HepG2 (cell line): Measurements from ENCODE around the gene CCDC3. TPM values are rescaled to one million over a fixed set of nuclear protein-coding genes. Genes with fewer than 3 reads are reported as not detected.

ENCODE experiments used
- ATAC-seq: fragments of 200-7000 bp; cut with Tn5 transposase; 3 replicates; pipeline ENCODE4 v1.9.1; 2020; ENCODE audit warnings: mild to moderate bottlenecking, moderate library complexity
- BruUV-seq: library from RNA; stranded (reverse); fragments of 400-500 nt; replicated peaks from 2 replicates; lab custom pipeline; 2021; lab: Mats Ljungman, UMichigan
- CTCF ChIA-PET: fragments of 300-600 bp; formaldehyde crosslinking; extraction: SDS; loops from one replicate; lab custom pipeline; 2021; ENCODE audit warnings: low total read pairs, inconsistent platforms, low intra/inter-chr PET ratio; lab: Yijun Ruan, JAX
- POLR2A ChIA-PET: fragments of 350-600 bp; sonication (Branson Sonifier 250); formaldehyde crosslinking; loops from one replicate; lab custom pipeline; 2020; ENCODE audit warnings: antibody characterized with exemption, inconsistent platforms; lab: Yijun Ruan, JAX
- DNase-seq: peaks from one replicate; pipeline ENCODE4 v3.0.0-alpha.2; 2015; ENCODE audit warnings: low spot score
- FAIRE-seq: peaks from 3 replicates; lab custom pipeline; 2011; peaks lifted over from hg19 to GRCh38; lab: Jason Lieb, UNC
- H2AFZ ChIP-seq: one replicate; pipeline ENCODE4 v1.6.1; 2011; ENCODE audit warnings: low read length, inconsistent platforms
- H3K27ac ChIP-seq: fragments of 300-600 bp; 3 replicates; pipeline ENCODE4 v1.8.0; 2011; ENCODE audit warnings: mixed run types, mild to moderate bottlenecking, mixed read lengths, low read length, inconsistent platforms; ENCODE audit not compliant: insufficient read depth; ENCODE audit errors: extremely low read length
- H3K27me3 ChIP-seq, 2 experiments: fragments of 200-600 bp in 1 of 2; 2 replicates in 1 of 2; 3 replicates in 1 of 2; pipeline versions ENCODE4 v1.6.0 to v1.8.0; 2011; ENCODE audit warnings: low read length in 2 of 2, mild to moderate bottlenecking in 2 of 2, moderate library complexity in 2 of 2, inconsistent platforms in 1 of 2; ENCODE audit not compliant: insufficient read depth in 2 of 2, control insufficient read depth in 1 of 2
- H3K36me3 ChIP-seq, 2 experiments: fragments of 200-600 bp in 1 of 2; replicated peaks in 1 of 2; 2 replicates in 1 of 2; 3 replicates in 1 of 2; pipeline versions ENCODE4 v1.5.1 to v1.8.0; 2011; ENCODE audit warnings: low read length in 2 of 2, inconsistent platforms in 1 of 2; ENCODE audit not compliant: insufficient read depth in 2 of 2, control insufficient read depth in 1 of 2
- H3K4me1 ChIP-seq: 2 replicates; pipeline ENCODE4 v1.5.1; 2012; ENCODE audit warnings: low read length, inconsistent platforms; ENCODE audit not compliant: insufficient read depth
- H3K4me2 ChIP-seq: 2 replicates; pipeline ENCODE4 v1.6.0; 2011; ENCODE audit warnings: low read depth, low read length, inconsistent platforms
- H3K4me3 ChIP-seq, 3 experiments: fragments of 200-600 bp in 1 of 3; sonication (generic), shearing (Covaris generic) in 1 of 3; replicated peaks in 1 of 3; 2 replicates each; pipeline ENCODE4 v1.5.1; 2011 to 2016; ENCODE audit warnings: low read length in 3 of 3, inconsistent platforms in 2 of 3, low read depth in 2 of 3, mild to moderate bottlenecking in 2 of 3, control low read depth in 1 of 3, mixed read lengths in 1 of 3; ENCODE audit not compliant: insufficient read depth in 1 of 3
- H3K79me2 ChIP-seq: one replicate; pipeline ENCODE4 v1.6.1; 2011; ENCODE audit warnings: low read length, inconsistent platforms; ENCODE audit not compliant: insufficient read depth
- H3K9ac ChIP-seq: 2 replicates; pipeline ENCODE4 v1.6.0; 2011; ENCODE audit warnings: mild to moderate bottlenecking, low read depth, low read length, inconsistent platforms; ENCODE audit not compliant: insufficient read depth
- H3K9me3 ChIP-seq: 2 replicates; pipeline ENCODE4 v1.5.1; 2012; ENCODE audit warnings: mild to moderate bottlenecking, low read length
- H4K20me1 ChIP-seq: 2 replicates; pipeline ENCODE4 v1.6.0; 2011; ENCODE audit warnings: inconsistent platforms, mild to moderate bottlenecking, low read length, moderate library complexity; ENCODE audit not compliant: insufficient read depth
- ATRX ChIP-seq: sonication (generic); formaldehyde crosslinking; IDR thresholded peaks from 2 replicates; pipeline ENCODE4 v1.4.0; 2020; ENCODE audit warnings: missing genetic modification reagents, borderline replicate concordance
- ESRRA ChIP-seq: sonication (generic); formaldehyde crosslinking; IDR thresholded peaks from 2 replicates; pipeline ENCODE4 v1.5.1; 2020; ENCODE audit warnings: mild to moderate bottlenecking, low read depth, missing genetic modification reagents
- GATAD2A ChIP-seq: IDR thresholded peaks from 2 replicates; pipeline ENCODE4 v1.6.1; 2016
- KDM3A ChIP-seq: IDR thresholded peaks from 2 replicates; pipeline ENCODE4 v1.6.1; 2018; ENCODE audit warnings: low read depth, missing compliant biosample characterization
- MAFK ChIP-seq, 2 experiments: IDR thresholded peaks in 1 of 2; conservative IDR thresholded peaks in 1 of 2; 2 replicates each; pipeline ENCODE4 v1.6.1; 2011; ENCODE audit warnings: improper control_type of control experiment in 2 of 2, low read length in 2 of 2
- MLLT10 ChIP-seq: sonication (generic); formaldehyde crosslinking; IDR thresholded peaks from 2 replicates; pipeline ENCODE4 v1.4.0; 2020; ENCODE audit warnings: missing genetic modification reagents
- NFRKB ChIP-seq: fragments of 450-650 bp; IDR thresholded peaks from 2 replicates; pipeline ENCODE4 v1.6.1; 2017
- PHF21A ChIP-seq: sonication (generic); formaldehyde crosslinking; IDR thresholded peaks from 2 replicates; pipeline ENCODE4 v1.5.0; 2020; ENCODE audit warnings: mild to moderate bottlenecking, missing genetic modification reagents
- POLR2AphosphoS2 ChIP-seq: IDR thresholded peaks from 2 replicates; pipeline ENCODE4 v1.6.1; 2011; ENCODE audit warnings: low read depth, low read length, improper control_type of control experiment
- ZNF446 ChIP-seq: sonication (generic); formaldehyde crosslinking; IDR thresholded peaks from 2 replicates; pipeline ENCODE4 v1.5.0; 2020; ENCODE audit warnings: mild to moderate bottlenecking, missing genetic modification reagents
- ZNF607 ChIP-seq: sonication (generic); formaldehyde crosslinking; IDR thresholded peaks from 2 replicates; pipeline ENCODE4 v1.5.1; 2020; ENCODE audit warnings: missing genetic modification reagents, mild to moderate bottlenecking, borderline replicate concordance
- WGBS: methylation state at CpG from one replicate; pipeline ENCODE4 v1.1.6; 2017; ENCODE audit warnings: low lambda C conversion rate; 5-methylcytosine and 5-hydroxymethylcytosine counted together
- in situ Hi-C: cut with HindIII; loops from 2 replicates; pipeline ENCODE4 v1.10.0; 2017; ENCODE audit warnings: low pct_unique_long_range_greater_than_20kb; ENCODE audit not compliant: extremely low pct_ligation_motif_present
- intact Hi-C: fragments of 100-400 bp; cut with micrococcal nuclease; formaldehyde crosslinking; loops from one replicate; pipeline ENCODE4 v1.10.0; 2022; ENCODE audit not compliant: unreplicated experiment
- polyA plus RNA-seq, 8 experiments: library from polyadenylated mRNA; depleted of rRNA in 3 of 8; stranded (reverse) in 7 of 8; unstranded in 1 of 8; fragments of >200 nt; fragmentation: Illumina TruSeq in 4 of 8; extraction: Trizol in 4 of 8; gene quantifications; 2 replicates each; pipeline versions ENCODE4 v1.2.1 to v1.2.3, GENCODE V29; 2011 to 2016; ENCODE audit warnings: low read depth in 4 of 8, missing spikeins in 1 of 8, mixed read lengths in 1 of 8; ENCODE audit not compliant: insufficient read depth in 1 of 8
- total RNA-seq, 5 experiments: library from RNA; depleted of rRNA; stranded (reverse); fragments of >200 nt; fragmentation: Illumina TruSeq; extraction: Trizol; gene quantifications; 2 replicates each; pipeline ENCODE4 v1.2.3, GENCODE V29; 2016; ENCODE audit warnings: low read depth in 1 of 5
- TF ChIP-seq, protein P1 (sequence below): sonication (generic); formaldehyde crosslinking; IDR thresholded peaks from 2 replicates; pipeline ENCODE4 v1.4.0; 2020; ENCODE audit warnings: missing genetic modification reagents, borderline replicate concordance
- TF ChIP-seq, protein P2 (sequence below): sonication (generic); formaldehyde crosslinking; IDR thresholded peaks from 2 replicates; pipeline ENCODE4 v1.4.0; 2020; ENCODE audit warnings: missing genetic modification reagents
- TF ChIP-seq, protein P3 (sequence below): sonication (generic); formaldehyde crosslinking; IDR thresholded peaks from 2 replicates; pipeline ENCODE4 v1.4.0; 2020; ENCODE audit warnings: mild to moderate bottlenecking, missing genetic modification reagents
- TF ChIP-seq, protein P4 (sequence below): IDR thresholded peaks from 2 replicates; pipeline ENCODE4 v1.6.1; 2018; ENCODE audit warnings: missing genetic modification reagents, mild to moderate bottlenecking, missing compliant biosample characterization
- TF ChIP-seq, protein P5 (sequence below): sonication (generic); formaldehyde crosslinking; IDR thresholded peaks from 2 replicates; pipeline ENCODE4 v1.5.0; 2020; ENCODE audit warnings: missing genetic modification reagents
- TF ChIP-seq, protein P6 (sequence below): sonication (generic); formaldehyde crosslinking; IDR thresholded peaks from 2 replicates; pipeline ENCODE4 v1.8.1; 2023; ENCODE audit warnings: missing genetic modification reagents, mild to moderate bottlenecking, borderline replicate concordance

Gene CCDC3
- total and polyA plus RNA-seq, 2 of the 13 experiments (the other 11 are each of a cell fraction or from before 2014, with no cell fraction given): not detected

DNA sequence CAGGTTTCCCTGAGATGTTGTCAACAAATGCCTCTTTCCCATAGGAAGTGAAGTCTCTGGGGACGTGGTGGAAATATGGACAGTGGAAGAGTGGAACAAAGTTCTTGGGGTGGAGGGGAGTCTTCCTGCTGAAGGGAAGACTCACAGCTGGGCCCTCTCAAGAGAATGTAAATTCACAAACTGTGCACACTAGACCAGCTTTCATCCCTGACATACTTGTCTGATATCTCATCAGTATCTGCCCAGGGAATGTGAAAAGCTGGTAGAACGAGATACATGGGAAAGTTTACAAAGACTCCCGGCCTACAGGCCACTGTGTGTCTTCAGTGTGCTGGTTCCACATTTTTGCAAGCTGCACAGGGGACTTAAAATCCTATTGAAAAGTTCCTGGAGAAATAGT, 16.7 kb upstream of the CCDC3 start:
- TF ChIP-seq ATRX (no peak), POLR2AphosphoS2 (no peak), MAFK (conservative IDR thresholded peaks at IDR 0.05 in 1 of 2, IDR thresholded peaks at IDR 0.05 in 1 of 2; ENCODE audit: low read length in 2 of 2) (no peak), NFRKB (no peak), PHF21A (CRISPR knock-in tag) (no peak), MLLT10 (no peak), ZNF607 (no peak), ZNF446 (CRISPR knock-in tag) (no peak), KDM3A (CRISPR knock-in tag) (no peak), ESRRA (CRISPR knock-in tag) (no peak), GATAD2A (no peak)
- TF ChIP-seq, protein P1, sequence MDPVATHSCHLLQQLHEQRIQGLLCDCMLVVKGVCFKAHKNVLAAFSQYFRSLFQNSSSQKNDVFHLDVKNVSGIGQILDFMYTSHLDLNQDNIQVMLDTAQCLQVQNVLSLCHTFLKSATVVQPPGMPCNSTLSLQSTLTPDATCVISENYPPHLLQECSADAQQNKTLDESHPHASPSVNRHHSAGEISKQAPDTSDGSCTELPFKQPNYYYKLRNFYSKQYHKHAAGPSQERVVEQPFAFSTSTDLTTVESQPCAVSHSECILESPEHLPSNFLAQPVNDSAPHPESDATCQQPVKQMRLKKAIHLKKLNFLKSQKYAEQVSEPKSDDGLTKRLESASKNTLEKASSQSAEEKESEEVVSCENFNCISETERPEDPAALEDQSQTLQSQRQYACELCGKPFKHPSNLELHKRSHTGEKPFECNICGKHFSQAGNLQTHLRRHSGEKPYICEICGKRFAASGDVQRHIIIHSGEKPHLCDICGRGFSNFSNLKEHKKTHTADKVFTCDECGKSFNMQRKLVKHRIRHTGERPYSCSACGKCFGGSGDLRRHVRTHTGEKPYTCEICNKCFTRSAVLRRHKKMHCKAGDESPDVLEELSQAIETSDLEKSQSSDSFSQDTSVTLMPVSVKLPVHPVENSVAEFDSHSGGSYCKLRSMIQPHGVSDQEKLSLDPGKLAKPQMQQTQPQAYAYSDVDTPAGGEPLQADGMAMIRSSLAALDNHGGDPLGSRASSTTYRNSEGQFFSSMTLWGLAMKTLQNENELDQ (CRISPR knock-in tag): no peak
- TF ChIP-seq, protein P2, sequence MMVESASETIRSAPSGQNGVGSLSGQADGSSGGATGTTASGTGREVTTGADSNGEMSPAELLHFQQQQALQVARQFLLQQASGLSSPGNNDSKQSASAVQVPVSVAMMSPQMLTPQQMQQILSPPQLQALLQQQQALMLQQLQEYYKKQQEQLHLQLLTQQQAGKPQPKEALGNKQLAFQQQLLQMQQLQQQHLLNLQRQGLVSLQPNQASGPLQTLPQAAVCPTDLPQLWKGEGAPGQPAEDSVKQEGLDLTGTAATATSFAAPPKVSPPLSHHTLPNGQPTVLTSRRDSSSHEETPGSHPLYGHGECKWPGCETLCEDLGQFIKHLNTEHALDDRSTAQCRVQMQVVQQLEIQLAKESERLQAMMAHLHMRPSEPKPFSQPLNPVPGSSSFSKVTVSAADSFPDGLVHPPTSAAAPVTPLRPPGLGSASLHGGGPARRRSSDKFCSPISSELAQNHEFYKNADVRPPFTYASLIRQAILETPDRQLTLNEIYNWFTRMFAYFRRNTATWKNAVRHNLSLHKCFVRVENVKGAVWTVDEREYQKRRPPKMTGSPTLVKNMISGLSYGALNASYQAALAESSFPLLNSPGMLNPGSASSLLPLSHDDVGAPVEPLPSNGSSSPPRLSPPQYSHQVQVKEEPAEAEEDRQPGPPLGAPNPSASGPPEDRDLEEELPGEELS (CRISPR knock-in tag): no peak
- TF ChIP-seq, protein P3, sequence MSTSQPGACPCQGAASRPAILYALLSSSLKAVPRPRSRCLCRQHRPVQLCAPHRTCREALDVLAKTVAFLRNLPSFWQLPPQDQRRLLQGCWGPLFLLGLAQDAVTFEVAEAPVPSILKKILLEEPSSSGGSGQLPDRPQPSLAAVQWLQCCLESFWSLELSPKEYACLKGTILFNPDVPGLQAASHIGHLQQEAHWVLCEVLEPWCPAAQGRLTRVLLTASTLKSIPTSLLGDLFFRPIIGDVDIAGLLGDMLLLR (CRISPR knock-in tag): no peak
- TF ChIP-seq, protein P4, sequence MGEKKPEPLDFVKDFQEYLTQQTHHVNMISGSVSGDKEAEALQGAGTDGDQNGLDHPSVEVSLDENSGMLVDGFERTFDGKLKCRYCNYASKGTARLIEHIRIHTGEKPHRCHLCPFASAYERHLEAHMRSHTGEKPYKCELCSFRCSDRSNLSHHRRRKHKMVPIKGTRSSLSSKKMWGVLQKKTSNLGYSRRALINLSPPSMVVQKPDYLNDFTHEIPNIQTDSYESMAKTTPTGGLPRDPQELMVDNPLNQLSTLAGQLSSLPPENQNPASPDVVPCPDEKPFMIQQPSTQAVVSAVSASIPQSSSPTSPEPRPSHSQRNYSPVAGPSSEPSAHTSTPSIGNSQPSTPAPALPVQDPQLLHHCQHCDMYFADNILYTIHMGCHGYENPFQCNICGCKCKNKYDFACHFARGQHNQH (CRISPR knock-in tag): no peak
- TF ChIP-seq, protein P5, sequence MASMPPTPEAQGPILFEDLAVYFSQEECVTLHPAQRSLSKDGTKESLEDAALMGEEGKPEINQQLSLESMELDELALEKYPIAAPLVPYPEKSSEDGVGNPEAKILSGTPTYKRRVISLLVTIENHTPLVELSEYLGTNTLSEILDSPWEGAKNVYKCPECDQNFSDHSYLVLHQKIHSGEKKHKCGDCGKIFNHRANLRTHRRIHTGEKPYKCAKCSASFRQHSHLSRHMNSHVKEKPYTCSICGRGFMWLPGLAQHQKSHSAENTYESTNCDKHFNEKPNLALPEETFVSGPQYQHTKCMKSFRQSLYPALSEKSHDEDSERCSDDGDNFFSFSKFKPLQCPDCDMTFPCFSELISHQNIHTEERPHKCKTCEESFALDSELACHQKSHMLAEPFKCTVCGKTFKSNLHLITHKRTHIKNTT (CRISPR knock-in tag): no peak
- TF ChIP-seq, protein P6, sequence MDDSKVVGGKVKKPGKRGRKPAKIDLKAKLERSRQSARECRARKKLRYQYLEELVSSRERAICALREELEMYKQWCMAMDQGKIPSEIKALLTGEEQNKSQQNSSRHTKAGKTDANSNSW (CRISPR knock-in tag): no peak
- TF ChIP-seq, all 625 proteins: peak for 0
- Histone ChIP-seq H3K4me3 (no peak overlapping the region), H3K36me3 (no peaks in the 10 kb centered on the region), H4K20me1 (no peaks in the 10 kb centered on the region), H3K4me2 (no peak overlapping the region), H3K27me3 (peaks cover 1 to 5% of the 10 kb centered on the region in 2 experiments; a peak in 1 of 5 replicates), H2AFZ (no peak overlapping the region), H3K9ac (no peak overlapping the region), H3K4me1 (no peaks in the 10 kb centered on the region), H3K9me3 (0 out of 2 replicates have a peak, but pooled peaks cover under 1% of the 10 kb centered on the region), H3K79me2 (no peaks in the 10 kb centered on the region), H3K27ac (no peak overlapping the region)
- ATAC-seq (no peak), DNase-seq (no peak), FAIRE-seq (no peak)
- in situ Hi-C loops: no loop called here
- 19% methylated on average over 3 of the region's 3 CpGs for WGBS
- intact Hi-C loops: no loop called here
- ChIA-PET CTCF (no interaction called here), POLR2A (no interaction called here)
- no TSS peak for BruUV-seq
